Hematopoietic multipotent progenitor cell treated with erythropoietin and hydrocortisone succinate and interleukin-3 and kit ligand, for 17 days (in vitro differentiated cells): ENCODE results near the gene TLE2.
A peak's percentile ranks its signal among the peaks of the same experiment; 100 is the strongest.
"Not testable (repeated sequence)": the region's sequence is repeated elsewhere in the genome, so short reads cannot be mapped to it uniquely, and the experiment has no call there.

Experiments
- DNase-seq: peaks from one replicate; pipeline ENCODE4 v3.0.0-alpha.2; 2015; ENCODE audit warnings: low spot score

Gene TLE2

DNA sequence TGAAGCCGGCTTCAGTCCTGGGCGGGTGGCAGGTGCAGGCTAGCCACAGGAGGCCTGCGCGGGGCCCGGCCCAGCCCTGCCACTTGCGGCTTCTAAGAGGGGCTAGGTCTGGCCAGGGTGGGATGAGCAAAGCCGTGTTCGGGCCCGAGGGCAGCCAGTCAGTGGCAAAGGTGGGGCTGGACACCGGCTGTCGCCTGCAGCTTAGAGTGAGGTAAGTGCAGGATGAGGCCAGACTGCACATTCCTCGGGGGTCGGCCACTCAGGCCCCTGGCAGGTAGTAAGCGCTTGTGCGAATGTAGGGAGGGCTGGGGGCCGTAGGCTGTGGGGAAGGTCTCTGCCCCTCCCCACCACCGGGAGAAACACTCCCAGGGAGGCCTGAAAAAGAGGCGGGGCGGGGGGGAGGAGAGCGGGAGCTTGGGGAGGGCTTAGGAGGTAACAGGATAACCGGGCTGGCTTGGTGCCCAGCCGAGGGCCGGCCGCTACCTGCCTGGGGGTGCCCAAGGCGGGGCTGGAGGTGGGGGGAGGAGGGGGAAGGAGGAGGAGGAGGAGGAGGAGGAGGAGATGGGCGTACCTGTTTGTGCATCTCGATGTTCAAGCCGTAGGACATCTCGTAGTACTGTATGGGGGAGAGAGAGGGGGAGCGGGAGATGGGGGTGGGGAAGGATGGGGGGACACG is 26.8 kb upstream of the TLE2 start:
- no peak for DNase-seq

GRCh38 chr19:3054972-3055740 is 26.1 kb upstream of the TLE2 start:
- no peak for DNase-seq

DNA sequence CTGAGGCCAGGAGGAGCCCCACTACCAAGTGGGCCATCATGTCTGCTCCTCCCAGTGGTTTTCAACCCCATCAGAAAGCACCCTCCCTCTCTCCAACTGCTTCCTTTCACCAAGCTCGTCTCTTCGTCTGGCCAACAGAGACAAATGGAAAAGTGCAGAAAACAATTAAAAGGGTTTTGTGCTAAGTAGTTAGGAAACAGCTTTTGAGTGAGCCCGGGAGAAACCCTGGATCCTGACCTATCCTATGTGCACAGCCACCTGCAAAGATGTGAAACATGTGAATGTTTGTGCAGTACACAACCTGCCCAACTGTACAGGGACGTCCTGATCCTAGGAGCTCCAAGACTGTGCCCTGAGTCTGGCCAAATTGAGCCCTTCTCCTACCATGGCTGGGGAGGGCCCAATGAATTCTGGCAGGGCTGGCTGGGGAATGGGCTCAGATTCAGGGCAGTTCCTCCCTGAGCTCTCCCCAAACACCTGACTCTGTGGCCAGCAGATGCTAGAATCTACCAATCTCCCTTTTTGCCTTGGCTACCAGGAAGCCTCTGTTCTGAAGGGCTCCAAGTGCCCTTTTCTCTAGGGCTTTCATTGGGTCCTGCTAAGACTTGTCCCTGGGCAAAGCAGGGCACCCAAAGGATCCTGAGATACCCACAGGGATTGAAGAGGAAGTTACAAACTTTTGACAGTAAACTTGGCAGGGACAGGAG is 25.3 kb upstream of the TLE2 start:
- DNase-seq = no peak

- DNase-seq = no peak
Measured at GRCh38 chr19:3053780-3054179, 24.7 kb upstream of the TLE2 start.

GRCh38 chr19:3053218-3053621 is 24.1 kb upstream of the TLE2 start:
- no peak for DNase-seq

GRCh38 chr19:3050016-3050415 is 20.9 kb upstream of the TLE2 start:
- DNase-seq = not testable (repeated sequence)

DNA sequence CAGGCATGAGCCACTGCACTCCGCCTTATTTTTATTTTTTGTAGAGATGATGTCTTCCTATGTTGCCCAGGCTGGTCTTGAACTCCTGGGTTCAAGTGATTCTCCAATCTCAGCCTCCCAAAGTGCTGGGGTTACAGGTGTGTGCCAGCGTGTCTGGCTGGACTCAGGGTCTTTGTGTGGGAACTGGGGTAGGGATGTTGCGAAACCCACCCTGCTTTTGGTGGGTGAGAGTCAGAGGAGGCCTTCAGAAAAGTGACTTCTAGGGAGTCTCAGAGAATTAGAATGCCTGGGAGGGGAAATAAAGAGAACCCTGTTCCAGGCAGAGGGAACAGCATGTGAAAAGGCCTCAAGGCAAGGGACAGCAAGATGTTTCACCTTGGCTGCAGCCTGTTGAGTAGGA is 20.0 kb upstream of the TLE2 start:
- DNase-seq = no peak

DNA sequence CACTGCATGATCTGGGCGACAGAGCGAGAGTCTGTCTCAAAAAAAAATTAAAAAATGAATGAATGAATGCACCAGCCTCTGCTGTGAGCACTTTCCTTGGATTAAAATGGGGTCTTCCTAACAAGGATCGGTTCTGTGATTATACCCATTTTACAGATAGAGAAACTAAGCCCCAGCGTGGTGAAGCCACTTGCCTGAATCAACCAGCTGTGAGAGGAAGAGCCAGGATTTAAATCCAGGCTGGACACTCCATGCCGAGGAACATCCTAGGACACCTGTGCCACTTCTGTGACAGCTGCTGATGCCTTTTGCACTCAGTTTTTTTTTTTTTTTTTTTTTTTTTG is 19.1 kb upstream of the TLE2 start:
- DNase-seq = no peak

GRCh38 chr19:3047496-3048189 is 18.6 kb upstream of the TLE2 start:
- peak; percentile 95 for DNase-seq

DNA sequence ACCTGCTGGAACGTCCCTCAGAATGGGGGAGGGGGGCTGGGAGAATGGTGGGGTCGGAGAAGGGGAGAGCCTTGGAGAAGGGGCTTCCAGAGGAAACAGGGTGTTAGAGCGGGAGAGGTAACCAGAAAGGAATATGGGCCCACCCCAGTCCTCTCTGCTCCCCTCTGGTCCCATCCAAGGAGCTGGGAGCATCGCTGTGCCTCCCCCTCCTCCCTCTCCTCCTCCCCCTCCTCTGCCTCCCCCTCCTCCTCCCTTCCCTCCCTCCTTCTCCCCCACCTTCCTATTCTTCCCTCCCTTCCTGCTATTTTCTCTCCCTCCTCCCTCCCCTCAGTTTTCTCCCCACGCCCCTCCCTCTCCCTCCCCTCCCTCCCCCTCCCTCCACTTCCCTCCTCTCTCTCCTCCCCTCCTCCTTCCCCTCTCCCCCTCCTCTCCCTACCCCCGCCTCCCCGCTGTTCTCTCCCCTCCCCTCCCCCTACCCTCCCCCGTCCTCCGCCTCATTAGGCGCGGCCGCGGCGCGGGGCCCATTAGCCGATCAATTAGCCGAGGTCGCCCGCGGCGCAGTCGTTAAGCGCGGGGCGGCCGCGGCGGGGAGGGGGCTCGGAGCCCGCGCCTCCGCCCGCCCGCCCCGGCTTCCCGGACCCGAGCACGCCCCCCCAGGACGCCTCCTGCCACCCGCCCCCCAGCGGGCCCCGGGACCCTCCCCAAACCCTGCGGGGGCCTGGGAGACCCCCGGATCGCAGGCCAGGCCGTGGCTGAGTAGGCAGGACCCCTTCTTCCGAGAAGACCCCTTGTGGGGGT is 17.8 kb upstream of the TLE2 start:
- peak; percentile 33 for DNase-seq

DNA sequence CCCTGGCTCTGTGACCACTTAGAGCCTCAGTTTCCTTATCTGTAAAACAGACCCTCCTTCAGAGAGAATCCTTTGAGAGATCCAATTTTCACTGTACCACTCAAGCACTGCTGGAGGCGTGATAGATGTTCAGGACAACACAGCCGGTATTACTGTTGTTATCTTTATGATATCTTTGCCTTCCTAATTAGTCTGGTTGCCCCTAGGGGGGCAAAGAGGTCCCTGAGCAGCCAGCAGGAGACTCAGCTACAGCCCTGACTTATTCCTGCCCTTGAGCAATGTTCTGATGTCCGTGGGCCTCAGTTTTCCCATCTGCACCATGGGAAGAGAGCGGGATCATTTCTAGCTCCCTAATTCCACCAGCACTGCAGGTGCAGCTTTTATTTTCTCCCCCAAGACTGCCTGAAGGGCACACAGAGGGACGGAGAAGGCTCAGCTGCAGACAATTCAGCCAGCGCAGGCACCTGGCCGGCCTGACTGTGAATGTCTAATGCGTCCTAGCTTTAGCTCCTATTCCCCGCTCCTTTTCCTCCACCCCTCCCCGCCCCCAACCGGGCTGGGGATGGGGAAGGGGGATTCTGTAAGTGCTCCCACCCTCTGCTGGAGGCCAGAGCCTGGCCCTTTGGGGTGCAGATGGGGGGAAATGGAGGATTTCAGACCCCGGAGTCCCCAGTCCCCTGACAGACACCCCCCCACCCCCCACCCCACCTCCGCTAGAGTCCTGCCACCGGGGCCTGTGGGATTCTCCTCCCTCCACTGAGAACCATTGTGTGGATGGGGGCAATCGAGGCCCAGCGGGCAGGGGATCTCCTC is 17.0 kb upstream of the TLE2 start:
- DNase-seq = no peak

DNA sequence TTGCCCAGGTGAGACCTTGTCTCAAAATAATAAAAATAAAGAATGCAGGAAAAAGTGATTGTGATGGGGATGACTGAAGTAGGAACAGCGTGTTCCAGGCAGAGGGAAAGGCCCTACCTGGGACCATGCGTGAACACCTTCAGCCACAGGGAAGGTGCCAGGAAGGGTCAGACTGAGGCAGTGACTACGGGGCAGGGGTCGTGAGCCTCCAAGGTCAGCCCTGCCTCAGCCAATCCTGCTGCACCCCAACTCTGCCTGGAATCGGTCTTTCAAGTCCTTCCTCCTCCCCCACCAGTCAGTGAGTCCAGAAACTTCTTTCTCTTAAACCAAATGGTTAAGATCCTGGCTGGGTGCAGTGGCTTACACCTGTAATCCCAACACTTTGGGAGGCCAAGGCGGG is 16.1 kb upstream of the TLE2 start:
- no peak for DNase-seq

DNA sequence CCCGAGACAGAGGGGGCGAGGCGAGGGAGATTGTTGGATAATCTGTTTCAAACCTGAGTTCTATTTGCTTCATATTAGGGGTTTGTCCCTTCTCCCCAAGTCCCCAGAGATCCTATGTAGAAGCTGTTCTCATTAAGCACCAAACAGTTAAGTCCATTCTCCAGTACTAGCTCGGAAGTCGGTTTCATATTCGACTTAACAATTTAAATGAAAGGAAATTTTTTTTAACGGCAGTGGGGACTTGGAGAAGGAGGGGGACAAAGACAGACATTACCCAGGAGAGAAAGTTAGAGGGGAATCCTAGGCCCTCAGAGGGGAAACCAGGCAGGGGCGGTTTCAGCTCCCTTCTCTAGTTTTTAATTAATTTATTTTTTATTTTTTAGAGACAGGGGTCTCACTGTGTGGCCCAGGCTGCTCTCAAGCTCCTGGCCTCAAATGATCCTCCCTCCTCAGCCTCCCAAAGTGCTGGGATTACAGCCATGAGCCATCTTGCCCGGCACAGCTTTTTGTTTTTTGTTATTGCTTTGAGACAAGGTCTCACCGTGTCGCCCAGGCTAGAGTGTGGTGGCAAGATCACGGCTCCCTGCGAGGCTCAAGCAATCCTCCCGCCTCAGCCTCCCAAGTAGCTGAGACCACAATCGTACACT is 13.7 kb upstream of the TLE2 start:
- DNase-seq = no peak

- DNase-seq = no peak
Measured at GRCh38 chr19:3041761-3042620, 12.9 kb upstream of the TLE2 start.

GRCh38 chr19:3041327-3041726 is 12.2 kb upstream of the TLE2 start:
- DNase-seq = no peak

DNA sequence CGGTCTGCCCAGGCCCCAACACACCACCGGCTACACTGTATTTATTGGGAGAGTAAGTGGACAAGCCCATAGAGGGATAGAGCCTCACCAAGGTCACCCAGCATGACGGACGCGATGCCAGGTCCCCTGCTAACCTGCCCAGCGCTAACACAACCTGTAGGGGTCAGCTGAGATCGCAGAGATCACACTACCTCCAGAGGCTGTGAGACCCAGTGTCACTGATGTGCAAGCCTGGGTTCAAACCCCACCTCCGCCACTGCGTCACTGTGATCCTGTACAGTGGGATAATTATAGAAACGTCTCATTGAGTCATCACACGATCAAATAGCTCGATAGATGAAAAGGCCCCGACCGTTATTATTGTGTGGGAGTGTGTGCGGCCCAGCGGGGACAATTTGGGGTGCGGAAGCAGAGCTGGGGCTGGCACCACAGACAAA is 10.6 kb upstream of the TLE2 start:
- no peak for DNase-seq

- no peak for DNase-seq
Measured at GRCh38 chr19:3039125-3039524, 10.0 kb upstream of the TLE2 start.

GRCh38 chr19:3038214-3038613 is 9.1 kb upstream of the TLE2 start:
- no peak for DNase-seq

- DNase-seq = not testable (repeated sequence)
Measured at GRCh38 chr19:3036977-3037544, 8.0 kb upstream of the TLE2 start.
